ENCODE measurements around the gene EGR1.

GRCh38 chr5:138438003-138438723 lies 27.1 kb upstream of the EGR1 start:
- TF ChIP-seq POLR2A (IDR thresholded peaks at IDR 0.05; ENCODE audit: low read depth, low read length): no peak
- TF ChIP-seq POLR2AphosphoS5 (IDR thresholded peaks at IDR 0.05; ENCODE audit: low read depth, low read length): no peak
